Adrenal gland (tissue), 12 donors: ENCODE data around the gene RNLS. TPM values are rescaled to one million over a fixed set of nuclear protein-coding genes. Genes with fewer than 3 reads are reported as not detected.
"Not testable (repeated sequence)": the region's sequence is repeated elsewhere in the genome, so short reads cannot be mapped to it uniquely, and the experiment has no call there.

Experiments
- DNase-seq, 7 donors: peaks; one replicate each; pipeline ENCODE4 v3.0.0-alpha.2; 2019 to 2020
- H3K27ac ChIP-seq, 5 donors: fragments of 200-600 bp; sonication (generic) in 4 of 5; 1 replicate in 3 of 5; 2 replicates in 2 of 5; pipeline versions ENCODE4 v1.5.1 to v1.8.0; 2016 to 2020; ENCODE audit warnings: mild to moderate bottlenecking in 1 of 5
- H3K27me3 ChIP-seq: fragments of 200-600 bp; 2 replicates; pipeline ENCODE4 v1.8.0; 2021
- H3K36me3 ChIP-seq, 2 donors: fragments of 200-600 bp; replicated peaks in 1 of 2; 1 replicate in 1 of 2; 2 replicates in 1 of 2; pipeline versions ENCODE4 v1.5.1 to v1.8.0; 2018 to 2022
- H3K4me1 ChIP-seq, 2 donors: fragments of 200-600 bp; replicated peaks in 1 of 2; 1 replicate in 1 of 2; 2 replicates in 1 of 2; pipeline versions ENCODE4 v1.5.1 to v1.8.0; 2018 to 2021
- H3K4me3 ChIP-seq, 4 donors: fragments of 200-600 bp; sonication (generic) in 3 of 4; one replicate each; pipeline ENCODE4 v1.5.1; 2016 to 2018
- H3K9me3 ChIP-seq, 3 donors: fragments of 200-600 bp; sonication (generic) in 1 of 3; replicated peaks in 1 of 3; 1 replicate in 2 of 3; 2 replicates in 1 of 3; pipeline versions ENCODE4 v1.5.1 to v1.8.0; 2016 to 2021
- CTCF ChIP-seq, 6 experiments: fragments of 450-650 bp in 4 of 6; fragments of 200-600 bp in 2 of 6; sonication (generic) in 1 of 6; IDR thresholded peaks; 1 replicate in 5 of 6; 2 replicates in 1 of 6; pipeline versions ENCODE4 v1.5.1 to v1.8.0; 2016 to 2021; ENCODE audit warnings: antibody characterized with exemption in 6 of 6, mild to moderate bottlenecking in 2 of 6, moderate library complexity in 1 of 6
- POLR2A ChIP-seq, 2 donors: fragments of 450-650 bp; IDR thresholded peaks; one replicate each; pipeline ENCODE4 v1.6.1; 2017; ENCODE audit warnings: antibody characterized with exemption in 2 of 2, mild to moderate bottlenecking in 2 of 2, moderate library complexity in 1 of 2
- WGBS, 4 donors: extraction: QIAGEN DNeasy Blood & Tissue Kit in 2 of 4; methylation state at CpG; one replicate each; pipeline versions ENCODE4 v1.1.5 to v1.1.7; 2013 to 2017; 5-methylcytosine and 5-hydroxymethylcytosine counted together
- intact Hi-C, 2 donors: fragments of 100-400 bp; cut with DNase I; formaldehyde crosslinking; loops; one replicate each; pipeline versions ENCODE4 v1.14.1 to v1.15.0; 2022 to 2023
- polyA plus RNA-seq, 3 donors: library from polyadenylated mRNA; stranded (reverse); fragments of 200-250 nt in 2 of 3; fragments of 350-450 nt in 1 of 3; fragmentation: Illumina TruSeq in 1 of 3; extraction: RNeasy Lipid Tissue Mini Kit (QIAGEN cat#74804) in 1 of 3; gene quantifications; one replicate each; pipeline ENCODE4 v1.2.3, GENCODE V29; 2013 to 2014
- total RNA-seq, 9 donors: library from RNA; depleted of rRNA in 4 of 9; stranded (reverse); fragments of >200 nt in 4 of 9; fragments of 120-200 nt in 1 of 9; fragmentation: NEBNext Ultra II Directional in 1 of 9; extraction: Animal tissue kit (Norgen Biotek cat#: 25700) in 1 of 9; gene quantifications; one replicate each; pipeline versions ENCODE4 v1.1.0 to v1.2.4, GENCODE V29; 2013 to 2023
- donor health status: healthy with polysubstance abuse.
- donor health status: Bipolar disorder and iron deficiency.
- donor health status: DM: yes; HTN: yes; CAD: no.
- donor health status: DM: no; HTN: no; CAD: no.
- donor health status: DM: no; HTN: no; CAD: no.
- donor health status: DM: yes; HTN: yes; CAD: no.

RNLS gene
- total and polyA plus RNA-seq, 12 donors: 7.2 to 51.3 (median 27.9) TPM

DNA sequence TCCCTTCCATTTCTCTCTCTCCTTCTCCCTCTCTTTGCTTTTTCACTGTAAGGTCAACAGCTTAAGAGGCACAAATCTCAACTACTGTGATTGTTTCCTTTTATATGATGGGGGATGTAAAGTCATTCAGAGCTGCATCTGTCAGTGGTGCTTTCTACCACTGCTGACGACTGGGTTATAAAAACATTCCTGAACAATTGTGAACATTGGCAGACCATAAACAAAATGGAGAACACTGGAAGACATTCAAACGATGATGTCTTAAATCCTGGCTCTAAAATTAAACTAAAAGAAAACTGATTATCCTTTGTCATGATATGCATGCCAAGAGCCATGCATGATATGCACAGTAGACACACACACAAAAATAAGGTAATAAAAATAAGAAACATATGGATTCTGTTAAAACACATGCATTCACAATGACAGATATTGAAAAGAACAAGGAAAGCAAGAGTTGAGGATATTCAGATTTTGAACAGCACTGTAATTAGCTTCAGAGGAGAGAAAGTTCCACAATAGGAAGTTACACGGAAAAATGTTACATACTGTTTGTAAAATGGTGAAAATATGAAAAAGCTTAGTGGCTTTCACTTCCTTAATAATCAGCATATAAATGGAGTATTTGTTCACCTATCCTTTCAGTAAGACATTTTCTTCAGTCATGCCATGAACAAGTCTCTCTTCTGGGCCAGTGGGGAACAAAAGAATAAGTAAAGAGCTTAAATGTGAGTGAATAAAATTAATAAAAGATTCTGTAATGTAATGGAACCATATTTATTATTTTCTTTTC, 89.2 kb downstream of the RNLS start:
- Histone ChIP-seq H3K27me3 (no peaks in the 10 kb centered on the region), H3K27ac (no peak overlapping the region), H3K9me3 (peaks cover 0 to 8% (median 0%) of the 10 kb centered on the region in 3 donors), H3K36me3 (no peaks in the 10 kb centered on the region), H3K4me3 (no peak overlapping the region), H3K4me1 (peaks cover 0 to 7% of the 10 kb centered on the region in 2 donors)
- TF ChIP-seq POLR2A (IDR thresholded peaks at IDR 0.05) (no peak), CTCF (IDR thresholded peaks at IDR 0.05) (no peak)
- no peak for DNase-seq
- intact Hi-C loops: no loop called here
- WGBS, 4 donors: 59 to 66% (median 62%) methylated on average over 3 of the region's 3 CpGs

GRCh38 chr10:88491314-88491713, 91.8 kb downstream of the RNLS start:
- no peak overlapping the region for H3K27ac ChIP-seq
- no peaks in the 10 kb centered on the region for H3K9me3 ChIP-seq
- peaks cover 0 to 7% of the 10 kb centered on the region in 2 donors for H3K4me1 ChIP-seq
- no peak overlapping the region for H3K4me3 ChIP-seq
- H3K36me3 ChIP-seq: no peaks in the 10 kb centered on the region
- DNase-seq: no peak
- no peak for TF ChIP-seq POLR2A (IDR thresholded peaks at IDR 0.05)
- TF ChIP-seq CTCF (IDR thresholded peaks at IDR 0.05): no peak
- 85 to 100% (median 88%) methylated on average over 1 of the region's 1 CpG for WGBS, 4 donors
- intact Hi-C loops: no loop called here
- H3K27me3 ChIP-seq: no peaks in the 10 kb centered on the region

DNA sequence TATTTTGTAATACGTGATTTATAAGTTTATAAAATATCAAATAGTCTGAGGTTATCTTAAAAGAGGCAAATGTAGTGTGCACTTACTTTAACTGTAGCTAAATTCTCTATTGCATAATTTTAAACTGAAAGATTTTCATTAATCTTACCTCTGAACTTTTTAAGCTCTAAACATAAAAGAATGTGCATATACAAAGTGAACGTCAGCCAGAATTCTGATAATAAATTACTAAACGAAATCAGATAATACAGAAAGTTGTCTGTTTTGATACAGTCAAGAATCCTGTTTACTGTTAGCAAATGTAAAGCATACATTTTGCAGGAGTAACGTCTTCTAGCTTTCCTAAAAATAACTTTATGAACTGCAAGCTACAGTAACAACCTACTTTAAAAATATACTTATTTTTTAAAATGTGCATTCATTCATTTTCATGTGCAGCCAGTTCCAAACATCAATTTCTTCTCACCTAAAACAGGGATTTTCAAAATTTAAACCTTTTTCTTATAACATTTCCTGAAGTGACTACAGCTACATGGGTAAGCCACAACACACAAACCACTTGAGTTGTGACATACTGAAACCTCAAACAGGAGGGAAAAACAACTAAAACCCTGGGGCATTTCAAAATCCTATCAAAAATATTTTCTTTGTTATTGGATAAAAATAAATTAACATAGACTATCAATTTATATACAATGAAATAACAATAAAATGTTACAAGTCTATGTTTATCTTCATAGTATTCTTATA, 92.7 kb downstream of the RNLS start:
- H3K4me1 ChIP-seq: peaks cover 0 to 7% of the 10 kb centered on the region in 2 donors
- no peaks in the 10 kb centered on the region for H3K36me3 ChIP-seq
- intact Hi-C loops: no loop called here
- 68 to 74% (median 70%) methylated on average over 4 of the region's 4 CpGs for WGBS, 4 donors
- no peak for TF ChIP-seq POLR2A (IDR thresholded peaks at IDR 0.05)
- TF ChIP-seq CTCF (IDR thresholded peaks at IDR 0.05): no peak
- no peak overlapping the region for H3K27ac ChIP-seq
- no peak overlapping the region for H3K4me3 ChIP-seq
- H3K9me3 ChIP-seq: no peaks in the 10 kb centered on the region
- H3K27me3 ChIP-seq: no peaks in the 10 kb centered on the region
- DNase-seq: no peak

DNA sequence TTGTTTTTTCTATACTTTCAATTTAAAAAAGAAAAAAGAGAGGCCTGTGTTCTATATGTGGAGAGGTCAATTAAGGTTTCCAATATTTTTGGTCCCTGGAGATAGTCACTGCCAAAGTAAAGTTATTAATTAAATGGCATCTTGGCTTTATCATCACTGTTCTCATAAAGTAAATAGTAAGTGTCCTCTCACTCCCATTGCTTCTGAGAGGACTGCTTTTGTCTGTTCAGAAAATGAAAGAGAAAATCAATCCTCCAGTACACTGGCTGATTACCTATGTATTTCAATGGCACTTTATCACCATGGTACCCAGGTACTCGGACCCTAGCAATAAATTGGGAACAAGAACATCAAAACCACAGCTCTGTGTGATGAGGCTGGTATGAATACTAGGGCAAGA, 94.0 kb downstream of the RNLS start:
- intact Hi-C loops: no loop called here

DNA sequence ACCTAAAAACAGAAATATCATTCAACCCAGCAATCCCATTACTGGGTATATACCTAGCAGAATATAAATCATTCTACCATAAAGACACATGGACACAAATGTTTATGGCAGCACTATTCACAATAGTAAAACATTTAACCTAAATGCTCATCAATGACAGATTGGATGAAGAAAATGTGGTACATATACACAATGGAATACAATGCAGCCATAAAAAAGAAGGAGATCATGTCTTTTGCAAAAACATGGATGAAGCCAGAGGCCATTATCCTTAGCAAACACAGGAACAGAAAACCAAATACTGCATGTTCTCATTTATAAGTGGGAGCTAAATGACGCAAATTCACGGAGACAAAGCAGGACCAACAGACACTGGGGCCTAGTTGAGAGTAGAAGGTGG, 96.3 kb downstream of the RNLS start:
- H3K4me3 ChIP-seq, H3K36me3 ChIP-seq, H3K27me3 ChIP-seq, DNase-seq, H3K4me1 ChIP-seq, intact Hi-C loops, H3K27ac ChIP-seq, H3K9me3 ChIP-seq: not testable (repeated sequence)
- 94 to 100% (median 96%) methylated on average over 2 of the region's 2 CpGs for WGBS, 4 donors

More for the DNA sequence above, 94.0 kb downstream of the RNLS start:
- H3K36me3 ChIP-seq: no peaks in the 10 kb centered on the region
- no peaks in the 10 kb centered on the region for H3K27me3 ChIP-seq
- TF ChIP-seq CTCF (IDR thresholded peaks at IDR 0.05): no peak
- no peak for TF ChIP-seq POLR2A (IDR thresholded peaks at IDR 0.05)
- 53 to 64% (median 57%) methylated on average over 1 of the region's 1 CpG for WGBS, 4 donors
- no peaks in the 10 kb centered on the region for H3K9me3 ChIP-seq
- no peak for DNase-seq
- H3K4me1 ChIP-seq: peaks cover 0 to 7% of the 10 kb centered on the region in 2 donors
- H3K27ac ChIP-seq: no peak overlapping the region
- no peak overlapping the region for H3K4me3 ChIP-seq
